ENCODE data around the gene BBS12.

BBS12 gene

GRCh38 chr4:122716825-122717448 is 15.6 kb upstream of the BBS12 start:
- DNase-seq, result peak; percentile 61 to 65

DNA sequence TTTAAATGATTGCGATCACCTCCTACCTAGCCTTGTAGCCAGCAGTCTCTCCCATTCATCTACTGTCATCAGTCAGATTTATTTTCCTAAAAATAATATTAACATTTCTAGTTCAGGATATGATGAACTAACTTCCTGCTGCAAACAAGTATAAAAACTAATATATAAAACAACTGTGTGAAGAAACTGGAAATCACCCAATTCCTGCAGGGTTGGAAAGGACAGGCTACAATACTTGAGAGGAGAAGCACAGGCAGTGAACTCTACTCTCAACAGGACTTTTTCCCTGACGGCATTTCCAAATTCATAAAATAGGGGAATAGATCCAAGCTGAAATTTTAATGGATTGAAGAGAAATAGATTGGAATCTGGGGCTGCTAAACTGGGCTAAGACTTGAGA is 14.2 kb upstream of the BBS12 start:
- no peak for DNase-seq

GRCh38 chr4:122722256-122722655 is 10.2 kb upstream of the BBS12 start:
- DNase-seq, result no peak

DNA sequence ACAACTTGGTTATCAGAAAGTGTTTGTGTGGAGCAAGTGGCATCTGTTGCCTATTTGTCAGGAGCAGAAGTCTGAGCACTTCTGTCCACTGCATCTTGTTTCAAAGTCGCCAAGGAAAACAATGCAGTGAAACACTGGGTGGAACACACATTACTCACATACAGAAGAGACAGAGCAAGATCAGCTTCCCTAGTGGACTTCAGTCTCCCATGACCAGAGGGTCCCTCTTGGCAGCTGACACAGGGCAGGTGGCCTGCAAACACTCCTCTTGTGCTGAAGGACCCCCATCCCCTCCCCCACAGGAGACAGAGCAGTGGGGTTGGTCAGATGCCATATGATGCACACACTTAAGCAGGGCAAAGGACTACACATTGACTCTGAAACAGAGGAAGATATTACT is 3.6 kb upstream of the BBS12 start:
- DNase-seq, result no peak

DNA sequence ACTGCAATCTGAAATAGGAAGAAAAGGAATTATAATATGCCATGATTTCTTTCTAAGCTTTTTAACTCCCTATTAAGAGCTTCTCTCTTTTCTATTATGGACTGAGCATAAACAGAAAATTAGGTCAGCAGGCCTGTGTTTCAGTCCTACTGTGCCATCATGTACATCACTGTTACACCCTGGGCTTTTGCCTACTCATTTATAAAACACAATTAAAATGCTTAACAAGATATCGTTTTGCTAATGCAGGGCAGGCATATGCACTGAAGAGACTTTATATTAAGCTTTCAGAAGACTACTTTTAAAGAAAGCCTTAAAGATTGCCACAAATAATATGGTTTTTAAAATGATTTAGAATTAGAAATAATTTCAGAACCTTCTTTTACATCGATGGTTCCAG is 828 bp upstream of the BBS12 start:
- no peak for DNase-seq

GRCh38 chr4:122733787-122734120 is 1.2 kb downstream of the BBS12 start:
- no peak for DNase-seq

GRCh38 chr4:122739174-122739573 is 6.7 kb downstream of the BBS12 start:
- peak; percentile 64 to 78 for DNase-seq

- DNase-seq, result no peak
These were observed 10.7 kb downstream of the BBS12 start for GRCh38 chr4:122742933-122743829.

DNA sequence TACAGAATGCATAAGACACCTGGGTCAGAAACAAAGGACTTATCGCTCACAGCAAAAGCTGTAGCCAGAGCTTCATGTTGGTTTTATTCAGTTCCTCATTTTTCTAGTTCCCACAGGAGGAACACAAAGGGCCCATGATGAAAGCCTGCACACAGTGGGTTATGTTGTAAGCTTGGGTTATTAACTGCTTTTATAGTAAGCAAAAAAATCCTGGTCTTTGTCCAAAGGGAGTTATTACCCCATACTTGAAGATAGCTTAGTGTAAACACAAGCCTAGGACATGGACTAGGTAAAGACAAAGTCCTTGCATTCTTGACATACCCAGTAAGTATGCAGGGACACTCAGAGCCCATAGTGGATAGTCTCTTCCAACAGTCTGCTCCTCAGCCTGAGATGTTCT is 11.7 kb downstream of the BBS12 start:
- DNase-seq, result peak; percentile 96 to 97

DNA sequence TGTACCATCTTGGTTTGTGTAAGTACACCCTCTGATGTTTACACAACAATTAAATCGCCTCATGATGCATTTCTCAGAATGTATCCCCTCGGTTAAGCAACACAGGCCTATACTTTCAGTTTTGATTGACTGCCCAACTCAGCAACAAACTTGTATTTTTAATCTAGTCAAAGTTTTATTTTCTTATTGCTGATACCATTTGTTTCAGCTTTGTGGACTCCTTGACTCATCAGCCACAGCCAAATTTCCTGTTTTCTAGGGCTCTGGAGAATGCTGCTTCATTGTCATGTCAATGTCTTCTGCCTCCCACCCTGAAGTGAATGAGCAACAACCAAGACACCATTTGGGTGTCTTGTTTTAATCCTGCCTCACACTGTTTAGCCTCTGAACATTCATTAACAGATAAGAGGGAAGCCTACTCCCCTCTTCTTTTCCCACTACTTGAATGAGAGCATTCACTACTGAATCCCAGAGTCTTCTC is 14.0 kb downstream of the BBS12 start:
- peak in 1 of 2 experiments; percentile 19 for DNase-seq

DNA sequence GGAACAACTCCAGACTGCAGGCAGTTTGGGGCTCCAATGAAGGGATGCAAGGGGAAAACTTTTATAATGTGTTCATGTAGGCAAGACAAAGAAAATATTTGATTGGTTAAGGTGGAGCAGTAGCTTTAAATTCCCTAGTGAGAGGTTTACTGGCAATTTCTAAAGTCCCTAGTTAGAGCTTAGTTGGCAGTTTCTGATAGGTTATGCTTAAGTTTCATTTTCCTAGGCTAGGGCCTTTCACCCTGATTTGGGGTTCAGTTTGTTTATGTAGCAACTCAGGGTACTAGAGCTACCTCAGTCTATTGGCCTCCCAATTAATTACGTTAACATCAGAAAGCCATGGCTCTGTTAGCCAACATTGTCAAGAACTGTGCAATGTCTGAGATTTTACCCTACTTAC is 14.6 kb downstream of the BBS12 start:
- DNase-seq, result no peak

- DNase-seq, result no peak
These were observed 15.4 kb downstream of the BBS12 start for GRCh38 chr4:122747883-122748282.

DNA sequence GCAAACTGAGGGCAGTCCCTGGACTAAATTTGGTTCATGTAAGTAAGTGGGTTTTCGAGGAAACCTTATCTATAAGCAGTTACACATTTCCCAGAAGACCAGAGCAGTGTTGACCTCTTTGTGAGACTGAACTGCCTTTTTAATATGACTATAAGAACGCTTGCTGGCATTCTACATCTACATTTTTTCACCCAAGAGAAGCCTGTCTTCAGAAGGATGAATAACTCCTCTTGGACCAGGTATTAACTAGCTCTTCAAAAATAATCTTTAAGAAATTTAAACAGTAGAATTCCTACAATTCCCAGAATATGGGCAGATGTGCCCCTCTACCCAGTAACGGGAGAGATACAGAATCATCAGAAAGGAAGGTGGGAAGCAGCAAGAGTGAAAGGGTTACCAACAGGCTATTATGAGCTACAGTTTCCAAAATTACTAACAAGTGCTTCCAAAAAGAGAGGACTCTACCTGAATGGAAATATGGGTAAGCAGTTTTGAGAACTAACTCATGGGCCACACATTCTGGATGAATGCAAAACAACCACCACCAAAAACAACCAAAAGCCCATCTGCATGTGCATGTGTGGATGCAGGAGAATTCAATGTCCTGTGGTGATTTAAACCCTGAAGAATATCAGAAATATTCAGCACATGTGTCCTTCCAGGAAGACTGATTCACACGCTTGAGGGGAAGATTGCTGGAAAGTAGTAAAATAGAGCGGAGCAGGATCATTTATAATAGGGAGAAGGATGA is 17.4 kb downstream of the BBS12 start:
- DNase-seq, result no peak

DNA sequence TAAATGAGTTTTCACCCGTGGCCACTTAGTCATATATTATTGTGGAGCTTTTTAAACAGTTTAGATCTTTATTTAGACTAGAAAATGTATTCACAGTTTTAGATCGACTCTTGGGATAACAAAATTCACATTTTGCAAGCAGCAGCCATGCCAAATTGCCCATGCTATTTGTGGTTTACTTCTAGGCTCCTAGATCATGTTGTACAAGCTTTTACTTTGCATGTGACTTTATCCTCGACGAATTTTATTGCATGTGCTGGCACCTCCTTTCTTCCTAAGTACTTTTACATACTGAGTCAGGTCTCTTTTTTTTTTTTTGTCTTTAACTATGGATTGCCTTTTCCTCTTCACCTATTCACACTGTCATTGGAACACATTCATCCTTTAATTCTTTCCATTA is 23.2 kb downstream of the BBS12 start:
- DNase-seq, result no peak

GRCh38 chr4:122758033-122758432 is 25.5 kb downstream of the BBS12 start:
- DNase-seq, result peak; percentile 48 to 52

DNA sequence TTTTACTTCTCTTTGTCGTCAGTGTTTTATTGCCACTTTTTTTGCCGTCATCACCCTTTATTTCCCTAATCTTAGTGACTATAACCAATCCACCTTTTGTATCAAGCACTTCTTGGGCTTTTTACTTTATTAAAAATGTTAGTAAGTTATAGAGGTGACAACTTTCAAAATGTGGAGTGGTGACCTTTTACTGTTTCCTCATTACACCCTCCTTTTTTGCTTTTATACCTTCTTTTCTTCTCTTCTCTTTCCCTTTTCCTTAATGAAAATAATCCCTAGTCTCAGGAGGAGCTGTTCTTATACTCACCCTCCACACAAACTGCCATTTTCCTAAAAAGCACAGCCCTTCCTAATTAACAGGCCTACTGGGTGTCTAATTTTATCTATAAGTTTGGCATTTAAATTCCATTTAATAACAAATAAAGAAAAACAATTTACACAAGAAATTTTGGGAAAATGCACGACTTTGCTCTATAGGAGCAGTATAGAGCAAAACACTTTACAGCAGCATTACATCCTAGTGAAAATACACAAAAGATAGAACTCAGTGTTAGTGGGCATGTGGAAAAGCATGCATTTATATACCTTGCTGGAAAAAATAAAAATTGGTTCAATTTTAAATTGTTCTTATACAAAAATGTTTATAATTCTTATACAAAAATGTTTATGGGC is 27.3 kb downstream of the BBS12 start:
- no peak for DNase-seq

DNA sequence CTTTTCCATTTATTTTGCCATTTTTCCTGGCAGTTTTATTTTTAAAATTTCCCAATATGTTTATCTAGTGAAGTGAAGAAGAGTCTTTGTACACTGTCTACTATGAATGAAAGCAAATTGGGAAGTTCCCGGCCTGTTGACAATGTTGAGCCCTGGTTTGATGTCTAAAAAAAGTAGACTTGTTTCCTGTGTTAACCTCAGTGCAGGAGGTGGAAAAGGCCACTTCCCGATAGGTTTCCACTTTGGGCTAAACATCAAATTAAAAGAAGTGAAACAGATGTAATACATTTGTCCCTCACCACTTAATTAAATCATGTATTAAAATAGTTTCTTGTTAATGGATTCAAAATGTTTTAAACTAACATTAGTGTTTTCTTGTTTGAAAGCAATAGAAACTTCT is 30.0 kb downstream of the BBS12 start:
- DNase-seq, result peak; percentile 14 to 31

GRCh38 chr4:122762966-122763716 is 30.6 kb downstream of the BBS12 start:
- no peak for DNase-seq

GRCh38 chr4:122764071-122764820 is 31.7 kb downstream of the BBS12 start:
- DNase-seq, result no peak

GRCh38 chr4:122764821-122765215 is 32.3 kb downstream of the BBS12 start:
- peak; percentile 55 to 57 for DNase-seq

GRCh38 chr4:122765692-122766352 is 33.3 kb downstream of the BBS12 start:
- DNase-seq, result no peak
